Suppressor macrophage (primary cell): ENCODE results near the gene CACNA1F.
A peak's percentile ranks its signal among the peaks of the same experiment; 100 is the strongest.

ENCODE experiments used
- DNase-seq, 4 experiments: peaks; one replicate each; pipeline ENCODE4 v3.0.0-alpha.2; 2020 to 2022

Gene CACNA1F

DNA sequence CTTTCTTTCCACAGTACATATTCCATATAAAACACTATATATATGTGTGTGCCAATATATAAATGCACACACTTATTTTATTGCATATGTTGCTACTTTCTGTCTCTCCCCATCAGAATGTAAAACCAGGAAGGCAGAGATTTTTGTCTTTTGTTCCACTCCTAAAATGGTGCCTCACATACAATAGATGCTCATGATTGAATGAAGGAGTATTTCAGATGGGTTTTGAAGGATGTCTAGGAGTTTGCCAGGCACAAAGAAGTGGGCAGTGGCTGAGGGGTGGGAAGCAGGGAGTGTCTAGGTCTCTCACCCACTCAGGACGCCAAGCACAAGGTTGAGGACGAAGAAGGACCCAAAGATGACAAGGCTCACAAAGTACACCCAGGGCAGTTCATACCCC, 5.4 kb downstream of the CACNA1F start:
- no peak for DNase-seq

DNA sequence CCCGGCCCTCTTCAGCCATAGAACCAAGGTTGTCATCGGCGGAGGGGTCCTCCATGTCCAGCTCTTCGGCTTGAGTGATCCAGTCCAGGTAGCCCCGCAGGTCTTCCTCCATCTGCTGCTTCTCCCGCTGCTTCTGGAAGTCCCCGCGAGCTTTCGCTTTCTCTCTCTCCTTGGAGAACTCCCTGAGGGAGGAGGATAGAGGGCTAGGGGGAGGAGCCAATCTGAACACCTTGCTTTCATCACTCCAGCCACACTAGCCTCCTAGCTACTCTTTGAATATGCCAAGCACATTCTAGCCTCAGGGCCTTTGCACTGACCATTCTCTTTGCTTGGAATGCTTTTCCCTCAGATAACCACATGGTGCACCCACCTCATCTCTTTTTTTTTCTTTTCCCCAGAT, 6.2 kb downstream of the CACNA1F start:
- DNase-seq: no peak

DNA sequence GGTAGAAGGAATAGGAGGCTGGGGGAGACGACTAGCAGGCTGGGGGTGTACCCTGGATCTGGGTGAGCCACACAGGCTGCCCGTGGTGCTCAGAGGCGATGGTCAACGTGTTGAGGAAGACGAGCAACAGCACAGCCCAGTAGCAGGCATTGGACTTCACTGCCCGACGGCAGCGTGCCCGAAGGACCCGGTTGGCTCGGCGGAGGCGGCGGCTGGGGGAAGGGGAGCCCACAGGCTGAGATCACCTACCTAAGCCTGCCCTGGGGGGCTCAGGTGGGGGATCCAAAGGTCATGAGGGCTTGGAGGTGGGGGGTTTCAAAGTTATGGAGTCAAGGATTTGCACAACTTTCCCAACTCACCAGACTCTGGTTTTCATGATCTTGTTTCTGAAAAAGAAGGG, 7.3 kb downstream of the CACNA1F start:
- no peak for DNase-seq

DNA sequence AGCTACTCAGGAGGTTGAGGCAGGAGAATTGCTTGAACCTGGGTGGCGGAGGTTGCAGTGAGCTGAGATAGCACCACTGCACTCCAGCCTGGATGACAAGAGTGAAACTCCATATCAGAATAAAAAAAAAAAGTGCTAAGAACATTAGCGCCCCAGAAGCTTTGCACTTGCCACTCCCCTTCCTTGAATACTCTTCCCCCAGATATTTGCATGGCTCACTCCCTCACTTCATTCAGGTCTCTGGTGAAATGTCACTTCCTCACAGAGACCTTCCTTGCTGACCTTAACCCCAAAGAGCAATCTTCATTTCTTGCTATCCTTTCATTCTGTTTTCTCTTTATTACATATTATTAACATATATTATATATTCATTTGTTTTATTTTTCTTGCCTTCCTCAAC, 11.3 kb downstream of the CACNA1F start:
- no peak for DNase-seq

DNA sequence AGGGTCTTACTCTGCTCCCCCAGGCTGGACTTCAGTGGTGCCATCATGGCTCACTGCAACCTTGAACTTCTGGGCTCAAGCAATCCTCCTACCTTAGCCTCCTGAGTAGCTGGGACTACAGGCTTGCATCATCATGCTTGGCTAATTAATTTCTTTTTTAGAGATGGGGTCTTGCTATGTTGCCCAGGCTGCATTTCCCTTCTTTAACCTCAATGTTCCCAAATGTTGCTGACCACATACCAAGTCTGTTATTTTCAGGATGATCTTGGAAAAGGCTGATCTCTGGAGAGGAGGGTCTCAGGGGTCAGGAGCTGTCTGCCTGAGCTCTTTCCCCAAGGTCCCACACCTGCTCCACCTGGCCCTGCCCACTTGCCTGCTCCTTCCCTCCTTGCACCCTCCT, 13.0 kb downstream of the CACNA1F start:
- DNase-seq: no peak

DNA sequence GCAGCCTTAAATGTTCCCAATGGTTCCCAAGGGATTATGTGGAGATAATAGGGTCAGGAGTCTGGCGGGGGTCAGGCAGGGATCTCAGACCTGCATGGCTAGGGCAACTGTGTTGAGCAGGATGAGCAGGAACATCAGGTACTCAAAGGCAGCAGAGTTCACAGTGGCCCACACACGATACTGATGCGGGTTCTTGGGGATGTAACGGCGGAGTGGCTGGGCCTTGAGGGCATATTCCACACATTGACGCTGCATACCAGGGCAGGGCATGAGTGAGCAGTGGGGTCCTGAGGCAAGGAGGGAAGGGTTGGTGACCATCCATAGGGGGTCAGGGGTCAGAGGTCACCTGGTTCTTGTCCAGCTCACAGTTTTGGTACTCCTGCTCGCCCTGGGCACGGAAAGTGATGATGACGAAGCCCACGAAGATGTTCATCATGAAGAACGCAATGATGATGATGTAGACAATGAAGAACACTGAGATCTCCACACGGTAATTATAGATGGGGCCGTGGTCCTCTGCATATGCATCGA, 18.1 kb downstream of the CACNA1F start:
- DNase-seq: no peak

DNA sequence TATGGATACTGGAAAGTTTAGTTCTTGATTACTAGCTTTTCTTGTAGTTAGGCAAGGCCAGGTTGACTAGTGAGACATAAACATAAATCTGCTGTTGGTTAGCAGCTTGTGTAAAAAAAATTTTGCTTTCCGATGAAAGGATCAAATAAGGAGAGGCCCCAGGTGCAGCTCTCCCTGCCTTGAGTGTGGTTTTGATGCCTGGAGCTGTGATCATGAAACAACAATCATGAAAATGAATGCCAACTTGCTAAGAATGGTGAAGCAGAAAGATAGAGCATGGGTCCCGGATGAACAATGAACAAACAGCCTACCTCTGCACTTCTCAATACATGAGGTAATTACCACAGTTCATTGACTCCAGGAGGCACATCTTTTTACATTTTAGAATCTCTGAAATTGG, 18.7 kb downstream of the CACNA1F start:
- DNase-seq: no peak

DNA sequence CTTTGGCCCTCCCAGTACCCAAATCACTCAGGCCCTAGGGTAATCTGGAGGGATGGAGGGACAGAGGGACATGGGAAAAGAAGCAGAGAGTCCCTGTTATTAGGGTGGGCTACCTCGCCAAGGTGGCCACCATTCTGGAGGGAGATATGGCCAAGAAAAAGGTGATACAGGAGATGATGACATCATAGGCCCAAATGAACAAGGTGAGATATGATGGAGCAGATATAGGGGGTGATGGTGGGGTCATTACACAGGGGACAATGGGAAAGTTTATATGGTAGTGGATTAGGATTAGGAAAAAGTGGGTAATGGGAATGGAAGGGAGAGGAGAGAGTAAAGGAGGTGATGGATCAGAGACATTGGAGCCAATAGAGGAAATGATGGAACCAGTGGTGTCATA, 20.3 kb downstream of the CACNA1F start:
- DNase-seq: no peak

DNA sequence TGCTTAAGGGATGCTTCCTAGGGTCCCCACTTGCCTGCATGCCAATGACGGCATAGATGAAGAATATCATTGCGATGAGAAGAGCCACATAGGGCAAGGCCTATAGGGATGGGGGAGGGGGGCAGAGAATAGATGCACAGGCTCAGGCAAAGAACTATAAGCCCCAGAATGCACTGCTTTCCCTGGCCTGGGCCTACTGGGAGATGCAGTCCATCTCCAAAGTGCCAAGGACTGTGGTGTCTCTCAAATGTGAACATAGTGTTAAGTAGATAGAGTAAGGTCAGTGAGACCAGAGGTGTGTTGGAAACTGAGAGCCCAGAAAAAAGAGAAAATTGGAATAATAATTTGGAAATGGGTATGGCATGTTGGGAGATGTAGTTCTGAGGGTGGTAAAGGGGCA, 20.9 kb downstream of the CACNA1F start:
- DNase-seq: no peak

DNA sequence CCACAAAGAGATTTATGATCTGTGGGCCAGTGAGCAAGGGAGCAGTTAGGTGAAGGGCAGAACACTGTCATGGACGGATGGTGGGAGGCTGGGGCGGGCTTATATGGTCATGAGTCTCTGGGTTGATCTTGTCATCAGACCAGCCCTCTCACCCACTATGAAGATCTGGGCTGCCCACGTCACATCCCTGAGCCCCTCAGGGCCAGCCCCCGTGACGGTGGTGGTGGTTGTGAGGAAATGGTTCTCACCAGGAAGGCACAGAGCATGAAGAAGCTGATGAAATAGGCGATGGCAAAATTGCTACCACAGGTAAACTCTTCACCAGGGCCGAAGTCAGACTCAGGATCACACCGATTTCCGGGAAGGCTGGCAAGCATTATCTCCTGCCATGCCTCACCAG, 22.1 kb downstream of the CACNA1F start:
- DNase-seq: no peak

DNA sequence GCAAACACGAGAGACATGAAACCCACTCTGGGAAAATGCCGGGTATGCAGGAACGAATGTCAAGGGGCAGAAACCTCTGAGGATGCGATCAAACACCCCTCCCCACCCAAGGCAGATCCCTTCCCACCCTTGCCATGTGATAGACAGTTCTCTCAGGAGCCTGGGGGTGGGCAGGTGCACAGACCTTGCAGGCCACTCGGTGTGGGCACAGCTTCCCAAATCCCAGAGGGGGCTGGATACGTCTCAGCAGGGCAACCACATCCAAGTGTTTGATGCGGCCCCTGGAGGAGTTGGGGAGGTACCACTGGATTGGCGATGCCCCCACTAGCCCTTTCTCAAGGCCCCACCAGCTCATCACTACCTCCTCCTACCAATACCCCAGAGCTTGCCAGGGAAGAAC, 22.7 kb downstream of the CACNA1F start:
- no peak for DNase-seq

DNA sequence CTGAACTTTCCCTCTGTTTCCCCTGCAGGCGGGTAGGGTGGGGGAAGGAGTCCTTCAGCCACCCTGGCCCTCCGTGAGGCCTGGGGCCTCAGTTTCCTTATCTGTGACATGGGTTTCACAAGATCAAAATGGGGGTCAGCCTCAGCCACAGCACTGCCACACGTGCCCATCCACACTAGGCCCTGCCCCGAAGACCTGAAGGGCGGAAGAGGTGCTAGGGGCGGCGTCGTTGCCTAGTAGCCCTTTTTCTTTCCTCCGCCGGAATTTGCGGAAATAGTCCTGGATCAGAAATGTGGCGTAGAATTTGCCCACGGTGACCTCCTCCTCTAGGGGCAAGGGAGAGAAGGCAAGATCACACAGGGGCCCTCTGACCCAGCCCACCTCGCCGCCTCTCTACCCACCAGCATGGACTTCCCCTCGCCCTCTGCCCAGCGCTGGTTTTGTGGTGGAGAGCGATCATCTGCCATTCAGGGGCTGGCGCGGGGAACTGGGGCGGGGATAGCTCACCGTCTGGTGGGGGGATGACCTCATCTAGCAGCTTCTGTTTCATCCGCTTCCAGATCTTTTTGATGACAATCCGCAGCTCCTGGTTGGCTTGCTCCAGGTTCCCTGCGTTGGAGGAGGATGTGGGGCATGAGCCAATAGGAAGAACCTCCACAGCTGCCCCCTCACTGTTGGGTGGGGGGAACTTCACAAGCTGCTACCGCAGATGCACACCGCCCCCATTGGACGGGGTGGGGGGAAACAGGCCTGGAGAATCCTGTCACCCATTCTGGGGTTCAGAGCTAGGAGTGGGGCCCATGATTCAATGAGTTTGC, 23.5 kb downstream of the CACNA1F start:
- DNase-seq: peak; percentile 40 to 67 (median 54)

DNA sequence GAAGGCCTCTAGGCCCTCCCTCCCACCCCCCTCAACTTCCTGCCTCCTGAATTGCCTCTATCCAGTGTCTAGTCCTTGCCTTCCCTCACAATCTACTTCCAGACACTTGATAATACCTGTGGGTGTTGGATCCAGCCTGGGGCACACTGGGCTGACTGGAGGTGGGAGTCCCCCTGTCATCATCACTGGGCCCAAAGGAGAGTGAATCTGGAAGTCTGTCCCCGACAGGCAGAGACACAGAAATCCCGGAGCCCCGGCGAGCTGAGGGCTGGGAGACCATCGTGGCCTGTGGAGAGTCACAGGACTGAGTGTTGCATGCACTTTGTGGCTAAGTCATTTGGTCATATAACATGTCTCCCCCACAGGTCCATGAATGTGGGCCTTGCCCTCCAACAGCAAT, 24.7 kb downstream of the CACNA1F start:
- no peak for DNase-seq

DNA sequence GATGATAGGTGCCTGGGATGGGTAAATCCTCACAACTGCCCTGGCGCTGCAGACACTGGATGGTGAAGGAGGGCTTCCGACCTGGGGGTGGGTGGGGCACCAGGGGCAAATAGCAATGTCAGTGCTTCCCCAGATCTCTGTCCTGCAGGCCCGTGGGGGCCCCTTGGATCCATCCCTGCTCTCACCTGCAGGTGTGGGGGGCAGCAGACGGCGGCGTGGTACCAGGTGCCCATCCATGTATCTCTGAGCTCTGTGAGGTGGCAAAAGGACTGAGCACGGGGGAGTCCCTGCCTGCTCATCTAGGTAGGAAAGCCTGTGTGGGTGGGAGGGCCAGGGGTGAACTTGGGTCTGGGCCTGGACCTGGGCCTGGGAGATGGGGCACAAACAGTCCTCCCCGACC, 26.6 kb downstream of the CACNA1F start:
- no peak for DNase-seq

DNA sequence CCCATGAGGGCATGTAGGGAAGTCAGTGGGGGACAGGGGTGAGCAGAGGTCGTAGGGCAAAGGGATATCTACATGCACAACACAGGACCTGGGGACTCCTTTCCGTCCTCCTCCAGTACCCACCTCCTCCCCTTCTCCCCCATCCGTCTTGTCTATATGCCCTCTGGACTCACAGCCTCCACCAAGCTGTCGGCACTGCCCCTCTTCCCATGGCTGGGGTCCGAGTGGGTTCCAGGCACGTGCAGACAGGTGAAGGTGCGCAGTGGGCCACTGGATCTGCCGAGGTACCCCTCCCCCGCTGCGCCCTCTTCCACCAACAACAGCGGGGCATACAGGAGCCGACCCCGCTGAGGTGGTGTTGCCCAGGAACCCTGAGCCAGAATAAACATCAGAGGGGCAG, 27.7 kb downstream of the CACNA1F start:
- no peak for DNase-seq

DNA sequence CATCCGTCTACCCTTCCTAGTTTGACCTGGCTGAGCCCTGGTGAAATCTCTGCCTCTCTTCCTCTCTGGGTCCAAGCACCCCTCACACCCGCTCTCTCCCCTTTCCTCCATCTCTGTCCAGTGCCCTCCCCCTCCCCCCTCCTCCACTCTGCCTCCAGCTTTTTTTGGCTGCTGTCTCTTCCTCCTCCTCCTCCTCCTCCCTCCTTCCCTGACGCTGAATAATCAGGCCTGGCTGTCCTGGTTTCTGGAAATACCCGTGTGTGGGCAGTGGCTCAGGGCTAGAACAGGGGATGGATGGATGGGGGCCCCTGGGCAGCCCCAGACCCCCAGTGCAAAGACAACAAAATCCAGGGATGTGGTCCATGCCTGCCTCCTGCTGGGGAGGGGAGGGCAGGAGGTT, 28.4 kb downstream of the CACNA1F start:
- DNase-seq: no peak

DNA sequence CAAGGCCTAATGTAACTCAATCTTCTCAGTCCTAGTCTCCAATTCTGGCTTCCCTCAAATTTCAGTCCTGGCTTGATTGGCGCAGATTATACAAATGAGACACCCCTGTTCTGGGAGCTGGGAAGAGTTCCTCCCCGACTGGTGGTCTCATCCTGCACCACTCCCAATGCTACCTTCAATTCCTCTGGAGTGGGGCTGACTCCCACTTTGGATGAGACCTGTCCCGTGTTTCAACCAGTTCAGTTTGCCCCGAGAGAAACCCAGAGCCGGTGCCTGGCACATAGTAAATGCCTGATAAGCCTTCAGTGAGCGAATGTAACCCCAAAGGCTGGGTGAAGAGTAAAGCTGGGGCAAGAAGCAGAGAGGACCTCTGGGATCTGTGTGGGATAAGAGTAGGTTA, 29.1 kb downstream of the CACNA1F start:
- no peak for DNase-seq

DNA sequence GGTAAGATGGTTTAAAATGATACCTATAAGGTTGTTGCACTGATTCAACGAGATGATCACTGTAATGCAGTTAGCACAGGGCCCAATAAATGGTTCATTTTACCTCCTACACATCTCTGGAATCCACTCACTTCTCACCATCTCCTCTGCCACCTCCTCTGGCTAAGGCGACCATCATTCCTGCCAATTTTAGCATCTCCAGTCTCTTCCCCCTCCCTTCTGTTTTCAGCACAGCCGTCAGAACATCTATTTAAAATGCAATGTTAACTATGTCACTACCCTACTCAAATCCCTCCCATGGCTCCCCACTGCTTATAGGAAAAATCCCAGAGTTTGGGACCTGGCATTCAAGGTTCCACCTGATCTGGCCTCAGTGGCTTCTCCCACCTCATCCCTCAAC, 29.6 kb downstream of the CACNA1F start:
- no peak for DNase-seq

DNA sequence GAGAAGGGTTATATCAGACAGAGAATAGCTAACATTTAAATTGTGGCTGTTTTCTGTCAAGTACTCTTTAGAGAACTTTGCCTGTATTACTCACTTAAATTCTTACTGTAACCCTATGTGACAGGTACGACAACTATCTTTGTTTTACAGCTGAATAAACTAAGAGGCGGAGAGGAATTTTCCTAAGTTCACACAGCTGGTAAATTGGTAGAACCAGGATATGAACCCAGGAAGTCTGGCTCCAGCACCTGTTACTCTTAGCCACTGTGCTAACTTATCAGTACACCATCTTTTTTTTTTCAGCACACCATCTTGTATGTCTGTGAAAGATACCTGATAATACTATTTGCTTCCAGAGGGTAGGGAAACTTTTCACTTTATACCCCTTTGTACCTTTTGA, 31.1 kb downstream of the CACNA1F start:
- DNase-seq: no peak

DNA sequence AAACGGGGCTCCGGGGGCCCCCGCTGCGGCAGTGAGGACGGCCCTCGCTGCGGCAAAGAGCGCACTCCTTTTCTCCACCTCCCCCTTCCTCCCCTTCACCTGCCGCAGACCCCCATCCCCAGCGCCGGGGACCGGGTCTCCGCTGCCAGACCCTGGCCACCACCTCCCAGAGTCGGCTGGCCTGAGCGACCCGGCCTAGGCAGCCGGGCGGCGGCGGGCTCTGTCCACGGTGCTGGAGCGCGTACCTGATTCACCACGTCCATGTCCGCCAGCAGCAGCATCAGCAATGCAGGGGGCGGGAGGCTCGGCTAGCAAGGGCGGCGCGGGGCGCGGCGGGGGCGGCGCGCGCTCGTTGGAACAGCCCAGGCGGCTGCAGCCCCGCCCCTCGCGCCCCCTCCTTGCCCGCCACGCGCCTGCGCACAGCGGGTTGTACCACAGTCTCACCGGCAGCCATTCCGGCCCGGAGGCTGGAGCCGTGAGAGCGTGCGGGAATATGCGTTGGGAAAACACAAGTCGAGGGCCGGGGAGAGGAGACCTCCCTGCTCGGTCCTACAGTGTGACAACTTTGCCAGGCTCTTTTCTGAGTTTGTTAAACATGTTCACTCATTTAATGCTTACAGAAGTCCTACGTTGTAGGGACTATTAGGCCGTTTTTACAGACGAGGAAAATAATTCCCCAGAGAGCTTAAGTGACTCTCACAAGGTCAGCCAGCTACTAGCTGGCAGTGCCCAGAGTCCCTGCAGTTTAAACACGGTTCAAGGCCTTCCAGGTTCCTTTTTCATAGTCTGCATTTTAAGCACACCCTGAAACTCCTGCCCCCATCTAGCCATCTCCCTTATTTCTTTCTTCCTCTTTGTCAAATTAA, 33.0 kb downstream of the CACNA1F start, which contains the start of gene SYP:
SYP (minus strand) TSS at position 288 of the 866 bp plus-strand sequence; CDS start at position 281, 7 bp downstream.
- DNase-seq: peak; percentile 85 to 92 (median 88)

DNA sequence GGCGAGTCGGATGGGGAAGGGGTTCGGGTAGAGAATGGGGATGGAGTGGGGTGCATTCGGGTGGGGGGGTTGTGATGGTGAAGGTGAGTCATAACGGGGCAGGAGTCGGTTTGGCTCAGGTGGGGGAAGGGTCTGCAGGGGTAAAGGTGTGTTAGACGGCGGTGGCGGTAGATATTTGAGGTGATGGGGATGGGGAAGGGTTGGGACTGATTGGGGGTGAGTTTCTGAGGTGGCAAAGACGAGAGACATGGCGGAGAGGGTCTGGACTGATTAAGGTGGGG, 33.9 kb downstream of the CACNA1F start:
- DNase-seq: no peak

DNA sequence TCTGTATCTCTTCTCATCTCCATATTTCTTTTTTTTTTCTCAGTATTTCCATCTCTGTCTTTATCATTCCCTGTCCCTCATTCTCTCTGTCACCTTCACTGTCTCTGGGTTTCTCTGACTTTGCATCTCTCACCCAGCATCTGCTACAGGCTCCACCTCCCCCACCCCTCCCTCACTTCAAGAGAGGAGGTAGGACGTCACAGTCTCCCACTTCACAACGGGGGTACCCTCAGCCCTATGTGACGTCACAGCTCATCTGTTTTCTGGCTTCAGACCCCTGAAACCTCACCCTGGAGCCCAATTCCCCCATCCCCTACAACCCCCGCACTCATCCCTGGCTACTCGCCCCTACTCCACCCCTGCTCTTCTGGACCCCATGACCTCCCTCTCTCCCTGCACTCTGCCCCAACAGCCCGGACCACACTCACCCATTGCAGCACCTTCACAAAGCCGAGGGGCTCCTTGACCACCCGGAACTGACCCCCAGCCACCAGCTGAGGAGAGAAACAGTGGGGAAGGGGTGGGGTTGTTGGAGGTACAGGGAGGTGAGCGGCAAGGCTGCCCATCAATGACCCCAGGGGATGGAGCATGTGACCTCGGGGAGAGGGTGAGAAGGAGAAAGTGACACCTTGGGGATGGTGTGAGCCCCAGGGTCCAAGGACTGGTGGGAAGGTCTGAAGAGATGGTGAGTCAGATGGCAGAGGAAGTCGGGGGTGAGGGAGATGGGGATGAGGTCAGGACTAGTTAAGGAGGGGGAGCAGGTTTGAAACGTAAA, 34.4 kb downstream of the CACNA1F start:
- DNase-seq: no peak

DNA sequence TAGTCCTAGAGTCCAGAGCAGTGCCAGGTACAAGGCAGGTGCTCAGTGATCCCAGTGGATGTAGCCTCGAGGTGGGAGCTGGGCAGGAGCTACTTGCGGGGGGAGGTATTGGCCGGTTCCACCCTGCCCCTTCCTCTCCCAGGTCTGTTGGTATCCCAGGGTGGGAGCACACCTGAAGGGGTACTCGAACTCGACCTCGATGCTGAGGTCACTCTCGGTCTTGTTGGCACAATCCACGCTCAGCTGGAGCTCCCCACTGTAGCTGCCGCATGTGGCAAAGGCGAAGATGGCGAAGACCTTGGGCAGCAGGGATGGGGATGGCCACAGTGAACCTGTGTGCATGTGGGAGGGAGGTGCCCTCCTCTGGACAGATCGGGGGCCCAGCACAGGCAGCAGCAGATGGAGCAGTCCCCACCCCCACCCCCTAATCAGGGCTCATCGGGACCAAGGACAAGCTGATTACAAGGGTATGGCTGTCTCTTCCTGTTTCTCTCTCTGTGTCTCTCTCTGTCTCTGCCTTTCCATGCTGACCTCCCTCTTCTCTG, 35.5 kb downstream of the CACNA1F start:
- no peak for DNase-seq
